Psoas muscle (tissue), 8 donors: ENCODE data around the gene COX19. TPM values are rescaled to one million over a fixed set of nuclear protein-coding genes. Genes with fewer than 3 reads are reported as not detected.
A peak's percentile ranks its signal among the peaks of the same experiment; 100 is the strongest.
"Not testable (repeated sequence)": the region's sequence is repeated elsewhere in the genome, so short reads cannot be mapped to it uniquely, and the experiment has no call there.

ENCODE experiments used
- ATAC-seq, 4 donors: fragments of 200-7000 bp; cut with Tn5 transposase; one replicate each; pipeline ENCODE4 v1.9.1; 2020; ENCODE audit warnings: moderate library complexity in 3 of 4, mild to moderate bottlenecking in 2 of 4
- DNase-seq, 2 donors: peaks; one replicate each; pipeline ENCODE4 v3.0.0-alpha.2; 2020
- H3K27ac ChIP-seq: fragments of 200-600 bp; one replicate; pipeline ENCODE4 v1.8.0; 2022
- H3K27me3 ChIP-seq, 3 donors: fragments of 200-600 bp in 1 of 3; one replicate each; pipeline versions ENCODE4 v1.6.1 to v1.8.0; 2013 to 2022; ENCODE audit warnings: low read length in 2 of 3, mild to moderate bottlenecking in 2 of 3, moderate library complexity in 1 of 3; ENCODE audit not compliant: insufficient read depth in 3 of 3
- H3K36me3 ChIP-seq, 2 donors: fragments of 200-600 bp in 1 of 2; one replicate each; pipeline versions ENCODE4 v1.6.1 to v1.8.0; 2013 to 2022; ENCODE audit warnings: low read depth in 1 of 2, mild to moderate bottlenecking in 1 of 2, moderate library complexity in 1 of 2; ENCODE audit not compliant: insufficient read depth in 1 of 2
- H3K4me1 ChIP-seq: fragments of 200-600 bp; one replicate; pipeline ENCODE4 v1.8.0; 2022
- H3K4me3 ChIP-seq: fragments of 200-600 bp; one replicate; pipeline ENCODE4 v1.8.0; 2022; ENCODE audit warnings: mild to moderate bottlenecking
- H3K9me3 ChIP-seq: fragments of 200-600 bp; one replicate; pipeline ENCODE4 v1.8.0; 2022
- CTCF ChIP-seq: fragments of 200-600 bp; IDR thresholded peaks from one replicate; pipeline ENCODE4 v1.8.0; 2022; ENCODE audit warnings: antibody characterized with exemption
- WGBS, 3 donors: extraction: QIAGEN DNeasy Blood & Tissue Kit; methylation state at CpG; one replicate each; pipeline versions ENCODE4 v1.1.6 to v1.1.7; 2013; 5-methylcytosine and 5-hydroxymethylcytosine counted together
- intact Hi-C, 2 donors: fragments of 100-400 bp; cut with DNase I; formaldehyde crosslinking; loops; one replicate each; pipeline versions ENCODE4 v1.11.0 to v1.14.2; 2022
- polyA plus RNA-seq, 3 donors: library from polyadenylated mRNA; stranded (reverse); fragments of 200-250 nt; gene quantifications; one replicate each; pipeline ENCODE4 v1.2.3, GENCODE V29; 2013
- total RNA-seq, 4 donors: library from RNA; stranded (reverse); fragmentation: NEBNext Ultra II Directional in 2 of 4; extraction: Animal tissue kit (Norgen Biotek cat#: 25700) in 2 of 4; gene quantifications; one replicate each; pipeline versions ENCODE4 v1.2.1 to v1.2.4, GENCODE V29; 2021 to 2023
- donor health status: healthy with polysubstance abuse.
- donor health status: DM: no; HTN: no; CAD: no; lungs with moderate emphysema.
- donor health status: Bipolar disorder and iron deficiency.
- donor health status: healthy.
- donor health status: DM: yes; HTN: yes; CAD: no.
- donor health status: DM: no; HTN: no; CAD: no.
- donor health status: DM: no; HTN: no; CAD: no.
- donor health status: DM: yes; HTN: yes; CAD: no.

Gene COX19
- total and polyA plus RNA-seq, 7 donors = 4.5 to 12.2 (median 7.5) TPM

- Histone ChIP-seq H3K36me3 (no peaks in the 10 kb centered on the region), H3K27me3 (peaks cover 0 to 45% (median 3%) of the 10 kb centered on the region in 3 donors), H3K4me1 (no peaks in the 10 kb centered on the region), H3K9me3 (no peaks in the 10 kb centered on the region), H3K27ac (no peak overlapping the region), H3K4me3 (no peak overlapping the region)
- ATAC-seq (no peak), DNase-seq (peak; percentile 13 to 30)
- intact Hi-C loops = no loop called here
- TF ChIP-seq CTCF = no peak
- 71 to 74% (median 72%) methylated on average over 25 to 29 of the region's 29 CpGs for WGBS, 3 donors
These were observed 28.9 kb downstream of the COX19 start for GRCh38 chr7:946256-946996.

GRCh38 chr7:945556-946255 is 29.6 kb downstream of the COX19 start:
- Histone ChIP-seq H3K27ac (no peak overlapping the region), H3K27me3 (peaks cover 0 to 47% (median 3%) of the 10 kb centered on the region in 3 donors), H3K9me3 (no peaks in the 10 kb centered on the region), H3K4me1 (no peaks in the 10 kb centered on the region), H3K36me3 (no peaks in the 10 kb centered on the region), H3K4me3 (no peak overlapping the region)
- intact Hi-C loops = no loop called here
- WGBS, 3 donors = 69 to 74% (median 72%) methylated on average over 25 to 30 of the region's 30 CpGs
- peak; percentile 9 to 46 for DNase-seq
- no peak for ATAC-seq
- no peak for TF ChIP-seq CTCF

GRCh38 chr7:945147-945555 is 30.2 kb downstream of the COX19 start:
- no peak overlapping the region for H3K27ac ChIP-seq
- TF ChIP-seq CTCF = no peak
- intact Hi-C loops = no loop called here
- no peaks in the 10 kb centered on the region for H3K9me3 ChIP-seq
- no peak overlapping the region for H3K4me3 ChIP-seq
- H3K27me3 ChIP-seq = peaks cover 0 to 48% (median 3%) of the 10 kb centered on the region in 3 donors
- H3K4me1 ChIP-seq = no peaks in the 10 kb centered on the region
- 64 to 79% (median 72%) methylated on average over 10 to 13 of the region's 13 CpGs for WGBS, 3 donors
- DNase-seq (peak in 1 of 2 donors; percentile 4), ATAC-seq (no peak)
- H3K36me3 ChIP-seq = no peaks in the 10 kb centered on the region

GRCh38 chr7:944744-945143 is 30.6 kb downstream of the COX19 start:
- Histone ChIP-seq H3K4me3 (no peak overlapping the region), H3K9me3 (no peaks in the 10 kb centered on the region), H3K4me1 (no peaks in the 10 kb centered on the region), H3K27me3 (peaks cover 0 to 47% (median 3%) of the 10 kb centered on the region in 3 donors), H3K27ac (no peak overlapping the region), H3K36me3 (no peaks in the 10 kb centered on the region)
- 83 to 88% (median 87%) methylated on average over 5 of the region's 5 CpGs for WGBS, 3 donors
- intact Hi-C loops = no loop called here
- no peak for TF ChIP-seq CTCF
- DNase-seq = no peak
- no peak for ATAC-seq

GRCh38 chr7:943793-944192 is 31.6 kb downstream of the COX19 start:
- DNase-seq, H3K36me3 ChIP-seq, H3K4me1 ChIP-seq, ATAC-seq, intact Hi-C loops, H3K27ac ChIP-seq, H3K4me3 ChIP-seq, H3K9me3 ChIP-seq: not testable (repeated sequence)
- peaks cover 0 to 45% (median 0%) of the 10 kb centered on the region in 3 donors for H3K27me3 ChIP-seq
- WGBS, 3 donors = 76 to 90% (median 79%) methylated on average over 4 of the region's 4 CpGs
